RWPE1 (cell line): ENCODE measurements around the gene PMEL.
A peak's percentile ranks its signal among the peaks of the same experiment; 100 is the strongest.

ENCODE experiments used
- CTCF ChIA-PET: fragments of 350-600 bp; sonication (Branson Sonifier 250); formaldehyde crosslinking; extraction: SDS; loops from one replicate; lab custom pipeline; 2021; lab: Yijun Ruan, JAX
- POLR2A ChIA-PET: fragments of 400-600 bp; formaldehyde crosslinking; extraction: SDS; loops from one replicate; lab custom pipeline; 2020; ENCODE audit warnings: antibody characterized with exemption; ENCODE audit not compliant: low non-redundant PET; lab: Yijun Ruan, JAX
- DNase-seq: peaks from one replicate; pipeline ENCODE4 v3.0.0; 2012; ENCODE audit warnings: low spot score
- H3K27ac ChIP-seq: fragments of 450-650 bp; 2 replicates; pipeline ENCODE4 v1.5.1; 2017
- TF ChIP-seq, protein P1 (sequence below): fragments of 450-650 bp; conservative IDR thresholded peaks from 2 replicates; pipeline ENCODE4 v1.5.1; 2017; ENCODE audit warnings: low read depth, mild to moderate bottlenecking

The PMEL gene

DNA sequence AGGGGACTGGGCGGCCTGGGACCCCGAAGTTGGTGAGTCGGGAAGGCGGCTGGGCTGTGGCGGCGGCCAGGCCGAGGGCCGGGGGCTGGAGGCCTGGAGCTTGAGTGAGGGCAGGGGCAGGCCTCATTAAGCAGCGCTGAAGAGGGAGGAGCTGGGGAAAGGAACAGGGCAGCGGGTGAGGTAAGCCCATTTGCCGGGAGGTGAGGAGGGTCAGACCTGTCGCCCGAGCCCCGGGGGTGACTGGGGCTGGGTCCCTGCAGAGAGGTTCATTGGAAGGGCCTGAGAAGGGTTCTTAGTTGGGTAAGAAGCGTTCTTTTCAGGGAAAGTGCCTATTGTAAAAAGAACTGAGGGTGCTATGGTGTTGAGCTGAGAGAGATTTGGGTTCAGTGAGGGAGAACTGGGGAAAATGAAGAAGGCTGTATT is 8.5 kb upstream of the PMEL start:
- H3K27ac ChIP-seq = peak overlapping the region; percentile 89
- CTCF ChIA-PET = interaction anchor here (0.5 to 1.1 kb wide), 3 partner anchors 145 to 1683 kb away, joined by 3 to 5 read pairs (median 3); no protein-coding TSS in a partner anchor
- POLR2A ChIA-PET = interaction anchor here (0.5 to 1.6 kb wide), 7 partner anchors 17 to 149 kb away, joined by 3 to 9 read pairs (median 3); no protein-coding TSS in a partner anchor
- TF ChIP-seq, protein P1, sequence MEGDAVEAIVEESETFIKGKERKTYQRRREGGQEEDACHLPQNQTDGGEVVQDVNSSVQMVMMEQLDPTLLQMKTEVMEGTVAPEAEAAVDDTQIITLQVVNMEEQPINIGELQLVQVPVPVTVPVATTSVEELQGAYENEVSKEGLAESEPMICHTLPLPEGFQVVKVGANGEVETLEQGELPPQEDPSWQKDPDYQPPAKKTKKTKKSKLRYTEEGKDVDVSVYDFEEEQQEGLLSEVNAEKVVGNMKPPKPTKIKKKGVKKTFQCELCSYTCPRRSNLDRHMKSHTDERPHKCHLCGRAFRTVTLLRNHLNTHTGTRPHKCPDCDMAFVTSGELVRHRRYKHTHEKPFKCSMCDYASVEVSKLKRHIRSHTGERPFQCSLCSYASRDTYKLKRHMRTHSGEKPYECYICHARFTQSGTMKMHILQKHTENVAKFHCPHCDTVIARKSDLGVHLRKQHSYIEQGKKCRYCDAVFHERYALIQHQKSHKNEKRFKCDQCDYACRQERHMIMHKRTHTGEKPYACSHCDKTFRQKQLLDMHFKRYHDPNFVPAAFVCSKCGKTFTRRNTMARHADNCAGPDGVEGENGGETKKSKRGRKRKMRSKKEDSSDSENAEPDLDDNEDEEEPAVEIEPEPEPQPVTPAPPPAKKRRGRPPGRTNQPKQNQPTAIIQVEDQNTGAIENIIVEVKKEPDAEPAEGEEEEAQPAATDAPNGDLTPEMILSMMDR = no peak
- peak; percentile 62 for DNase-seq

DNA sequence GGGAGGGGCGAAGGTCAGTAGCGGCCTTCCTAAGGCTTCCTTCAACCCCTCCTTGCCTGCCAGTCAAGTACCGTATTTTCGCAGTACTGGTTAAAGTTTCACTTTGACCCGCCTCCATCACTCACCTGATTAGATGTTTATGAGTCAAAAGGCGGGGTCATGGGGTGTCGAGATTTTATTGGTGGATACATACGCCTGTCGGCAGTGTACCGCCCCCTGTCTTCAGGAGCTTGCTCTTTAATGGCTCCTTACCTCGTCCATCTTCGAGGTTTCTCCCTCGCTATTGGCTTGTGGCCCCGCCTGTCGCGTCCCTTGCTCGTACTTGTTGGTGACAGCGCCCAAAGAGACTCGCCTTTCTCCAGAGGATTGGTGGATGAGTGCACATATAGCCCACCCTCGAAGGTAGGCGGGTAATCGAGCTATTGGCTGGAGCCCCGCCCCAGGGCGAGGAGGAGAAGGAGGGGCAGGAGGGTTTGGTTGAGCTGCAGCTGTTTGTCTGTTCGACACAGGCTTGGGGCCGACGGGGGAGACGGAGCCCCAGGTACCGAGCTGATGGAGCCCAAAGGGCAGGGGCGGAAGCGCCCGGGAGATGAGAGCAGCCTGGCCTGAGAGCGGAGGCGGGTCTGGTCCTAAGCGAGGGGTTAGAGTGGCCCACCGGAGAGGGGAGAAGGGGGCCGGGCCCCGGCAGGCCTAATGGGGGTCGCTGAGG is 7.9 kb upstream of the PMEL start, which contains the start of gene RAB5B:
TSS of gene RAB5B (plus strand) at position 480 of the 709 bp plus-strand sequence. CDS start 12,883 bp downstream, outside the sequence.
- peak; percentile 97 for DNase-seq
- ChIA-PET CTCF (interaction anchor here (0.6 kb wide), 2 partner anchors 73 to 1682 kb away, joined by 5 to 7 read pairs; no protein-coding TSS in a partner anchor), POLR2A (interaction anchor here (0.5 to 1.6 kb wide), 7 partner anchors 16 to 243 kb away, joined by 3 to 9 read pairs (median 3); no protein-coding TSS in a partner anchor)
- TF ChIP-seq, protein P1 = no peak
- H3K27ac ChIP-seq = peak within 1 kb of the TSS; percentile 89

DNA sequence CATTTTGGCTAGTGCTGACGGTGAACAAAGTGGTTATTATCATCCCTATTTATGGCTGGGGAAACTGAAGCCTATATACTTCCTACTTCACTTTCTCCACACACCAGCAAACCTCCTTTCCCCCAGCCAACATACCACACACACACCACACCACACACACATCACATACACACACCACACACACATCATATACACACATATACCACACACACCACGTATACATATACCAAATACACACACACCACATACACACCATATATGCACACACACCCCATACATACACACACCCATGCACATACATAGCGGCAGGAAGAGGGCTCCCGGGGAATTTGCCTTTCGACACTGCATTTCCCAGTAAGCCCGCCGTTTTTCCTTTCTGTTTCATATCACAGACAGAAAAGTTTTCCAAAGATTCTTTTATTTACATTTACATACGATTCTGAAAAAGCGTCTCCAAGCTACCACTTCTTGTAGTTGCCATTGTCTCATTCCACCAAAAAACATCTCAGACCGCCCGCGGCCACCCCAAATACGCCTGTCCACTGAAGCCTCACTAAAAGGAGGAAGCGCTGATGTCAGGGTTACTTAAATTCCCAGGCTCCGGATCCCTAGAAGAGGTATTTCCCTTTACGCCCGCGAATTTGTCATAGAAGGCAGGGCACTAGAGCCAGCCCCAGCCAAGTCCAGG is 7.2 kb upstream of the PMEL start:
- TF ChIP-seq, protein P1 = no peak
- ChIA-PET POLR2A (interaction anchor here (0.5 to 1.6 kb wide), 5 partner anchors 16 to 242 kb away, joined by 3 to 9 read pairs (median 3); no protein-coding TSS in a partner anchor), CTCF (interaction anchor here (0.6 to 1.2 kb wide), 2 partner anchors 23 to 74 kb away, joined by 6 to 7 read pairs; no protein-coding TSS in a partner anchor)
- H3K27ac ChIP-seq = peak overlapping the region; percentile 89
- no peak for DNase-seq

DNA sequence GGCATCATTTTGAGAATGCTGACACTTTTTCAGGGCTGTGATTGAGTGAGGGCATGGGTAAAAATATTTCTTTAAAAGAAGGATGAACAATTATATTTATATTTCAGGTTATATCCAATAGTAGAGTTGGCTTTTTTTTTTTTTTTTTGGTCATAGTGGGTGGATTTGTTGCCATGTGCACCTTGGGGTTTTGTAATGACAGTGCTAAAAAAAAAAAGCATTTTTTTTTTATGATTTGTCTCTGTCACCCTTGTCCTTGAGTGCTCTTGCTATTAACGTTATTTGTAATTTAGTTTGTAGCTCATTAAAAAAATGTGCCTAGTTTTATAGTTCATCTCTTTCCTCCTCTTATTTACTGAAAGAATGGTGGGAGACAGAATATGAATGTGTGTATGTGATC is 6.6 kb upstream of the PMEL start:
- ChIA-PET CTCF (interaction anchor here (1.2 kb wide), 1 partner anchor 23 kb away, joined by 6 read pairs; no protein-coding TSS in a partner anchor), POLR2A (no interaction called here)
- peak overlapping the region; percentile 85; the same call in 1 of the 2 replicates for H3K27ac ChIP-seq
- TF ChIP-seq, protein P1 = no peak
- no peak for DNase-seq

DNA sequence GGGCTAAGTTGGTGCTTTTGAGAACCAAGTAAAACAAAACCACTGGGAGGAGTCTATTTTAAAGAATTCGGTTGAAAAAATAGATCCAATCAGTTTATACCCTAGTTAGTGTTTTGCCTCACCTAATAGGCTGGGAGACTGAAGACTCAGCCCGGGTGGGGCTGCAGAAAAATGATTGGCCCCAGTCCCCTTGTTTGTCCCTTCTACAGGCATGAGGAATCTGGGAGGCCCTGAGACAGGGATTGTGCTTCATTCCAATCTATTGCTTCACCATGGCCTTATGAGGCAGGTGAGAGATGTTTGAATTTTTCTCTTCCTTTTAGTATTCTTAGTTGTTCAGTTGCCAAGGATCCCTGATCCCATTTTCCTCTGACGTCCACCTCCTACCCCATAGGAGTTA is 6.2 kb upstream of the PMEL start:
- ChIA-PET POLR2A (no interaction called here), CTCF (interaction anchor here (1.2 kb wide), 1 partner anchor 24 kb away, joined by 6 read pairs; no protein-coding TSS in a partner anchor)
- peak overlapping the region; percentile 85 for H3K27ac ChIP-seq
- TF ChIP-seq, protein P1 = no peak
- DNase-seq = peak; percentile 70

DNA sequence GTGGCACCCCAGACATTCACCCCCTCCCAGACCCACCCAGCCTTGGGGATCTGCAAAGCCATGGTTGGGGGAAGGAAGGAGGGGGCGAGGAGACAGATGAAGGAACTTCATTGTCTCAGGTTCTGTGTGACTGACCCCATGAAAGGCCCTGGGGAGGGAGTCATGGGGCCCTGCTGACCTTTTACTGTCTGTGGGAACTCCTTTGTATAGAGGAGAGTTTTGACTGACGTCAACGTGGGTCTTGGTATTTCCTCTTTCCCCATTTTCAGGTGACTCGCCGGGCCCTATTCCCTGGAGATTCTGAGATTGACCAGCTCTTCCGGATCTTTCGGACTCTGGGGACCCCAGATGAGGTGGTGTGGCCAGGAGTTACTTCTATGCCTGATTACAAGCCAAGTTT is 4.9 kb upstream of the PMEL start:
- POLR2A ChIA-PET = no interaction called here
- H3K27ac ChIP-seq = peak overlapping the region; percentile 85
- CTCF ChIA-PET = interaction anchor here (0.6 kb wide), 1 partner anchor 51 kb away, joined by 5 read pairs; no protein-coding TSS in a partner anchor
- no peak for DNase-seq
- TF ChIP-seq, protein P1 = no peak
